ENCODE data around the gene HECTD4. TPM values are rescaled to one million over a fixed set of nuclear protein-coding genes. Genes with fewer than 3 reads are reported as not detected.
A peak's percentile ranks its signal among the peaks of the same experiment; 100 is the strongest.
"Not testable (repeated sequence)": the region's sequence is repeated elsewhere in the genome, so short reads cannot be mapped to it uniquely, and the experiment has no call there.

The HECTD4 gene
- total and polyA plus RNA-seq, 11 donors: 6.3 to 30.7 (median 23.1) TPM

- ATAC-seq (no peak), DNase-seq (no peak)
- H3K27ac ChIP-seq: no peak overlapping the region
- H3K4me1 ChIP-seq: no peaks in the 10 kb centered on the region
- intact Hi-C loops (cut with DNase I): no loop called here
- H3K9me3 ChIP-seq: peaks cover 0 to 21% (median 0%) of the 10 kb centered on the region in 12 donors
- no peaks in the 10 kb centered on the region for H3K27me3 ChIP-seq
- WGBS, 4 donors: 92 to 95% (median 94%) methylated on average over 6 of the region's 6 CpGs
- no peak for TF ChIP-seq CTCF (IDR thresholded peaks at IDR 0.05)
- no peak for TF ChIP-seq POLR2A (IDR thresholded peaks at IDR 0.05)
- H3K36me3 ChIP-seq: peaks cover 0 to 75% (median 59%) of the 10 kb centered on the region in 9 donors
- no peak overlapping the region for H3K4me3 ChIP-seq
Observed at GRCh38 chr12:112160611-112161010, 221.6 kb downstream of the HECTD4 start.

- peaks cover 0 to 22% (median 0%) of the 10 kb centered on the region in 12 donors for H3K9me3 ChIP-seq
- TF ChIP-seq POLR2A (IDR thresholded peaks at IDR 0.05) (no peak), CTCF (IDR thresholded peaks at IDR 0.05) (no peak)
- 92 to 100% (median 97%) methylated on average over 6 of the region's 6 CpGs for WGBS, 4 donors
- intact Hi-C loops (cut with DNase I): no loop called here
- H3K4me3 ChIP-seq: no peak overlapping the region
- H3K27ac ChIP-seq: no peak overlapping the region
- peaks cover 0 to 84% (median 62%) of the 10 kb centered on the region in 9 donors for H3K36me3 ChIP-seq
- ATAC-seq: no peak
- no peaks in the 10 kb centered on the region for H3K4me1 ChIP-seq
- DNase-seq: no peak
- no peaks in the 10 kb centered on the region for H3K27me3 ChIP-seq
Observed at GRCh38 chr12:112159146-112159541, 223.1 kb downstream of the HECTD4 start.

- peak in 1 of 5 donors; percentile 30 for DNase-seq
- intact Hi-C loops (cut with DNase I); H3K27ac ChIP-seq; H3K4me3 ChIP-seq; H3K4me1 ChIP-seq; H3K27me3 ChIP-seq; ATAC-seq: not testable (repeated sequence)
- Histone ChIP-seq H3K9me3 (peaks cover 0 to 22% (median 0%) of the 10 kb centered on the region in 12 donors), H3K36me3 (peaks cover 0 to 85% (median 63%) of the 10 kb centered on the region in 9 donors)
- WGBS, 4 donors: 87 to 94% (median 93%) methylated on average over 9 to 11 of the region's 11 CpGs
Observed at GRCh38 chr12:112158461-112159145, 223.6 kb downstream of the HECTD4 start.

- Histone ChIP-seq H3K4me1 (no peaks in the 10 kb centered on the region), H3K27me3 (no peaks in the 10 kb centered on the region), H3K4me3 (no peak overlapping the region), H3K36me3 (peaks cover 0 to 86% (median 64%) of the 10 kb centered on the region in 9 donors), H3K9me3 (peaks cover 0 to 22% (median 0%) of the 10 kb centered on the region in 12 donors), H3K27ac (no peak overlapping the region)
- DNase-seq (no peak), ATAC-seq (no peak)
- 94 to 97% (median 96%) methylated on average over 8 of the region's 8 CpGs for WGBS, 4 donors
- intact Hi-C loops (cut with DNase I): no loop called here
- no peak for TF ChIP-seq CTCF (IDR thresholded peaks at IDR 0.05)
- no peak for TF ChIP-seq POLR2A (IDR thresholded peaks at IDR 0.05)
Observed at GRCh38 chr12:112153893-112154219, 228.4 kb downstream of the HECTD4 start.
